SK-N-SH (cell line): Measurements from ENCODE around the gene NSD2. TPM values are rescaled to one million over a fixed set of nuclear protein-coding genes. Genes with fewer than 3 reads are reported as not detected.
"Not testable (repeated sequence)": the region's sequence is repeated elsewhere in the genome, so short reads cannot be mapped to it uniquely, and the experiment has no call there.

ENCODE experiments used
- CTCF ChIA-PET: fragments of 300-600, 350-600 bp; formaldehyde crosslinking; extraction: SDS; loops from one replicate; lab custom pipeline; 2021; lab: Yijun Ruan, JAX
- POLR2A ChIA-PET: fragments of 350-600 bp; sonication (Branson Sonifier 250); formaldehyde crosslinking; extraction: SDS; loops from one replicate; lab custom pipeline; 2020; ENCODE audit warnings: antibody characterized with exemption, inconsistent platforms; lab: Yijun Ruan, JAX
- DNase-seq: peaks from one replicate; pipeline ENCODE4 v3.0.0; 2012
- H2AFZ ChIP-seq: fragments of 200-600 bp; sonication (generic); 2 replicates; pipeline ENCODE4 v1.8.1; 2016; ENCODE audit warnings: antibody characterized with exemption, mild to moderate bottlenecking, low read depth
- H3F3A ChIP-seq: fragments of 200-600 bp; sonication (generic); replicated peaks from 2 replicates; pipeline ENCODE3; 2016; ENCODE audit warnings: antibody characterized with exemption, mild to moderate bottlenecking; ENCODE audit not compliant: insufficient read depth
- H3K27ac ChIP-seq, 2 experiments: fragments of 200-500 bp in 1 of 2; fragments of 200-600 bp in 1 of 2; sonication (Bioruptor generic) in 1 of 2; sonication (generic), shearing (Covaris generic) in 1 of 2; 2 replicates each; pipeline versions ENCODE4 v1.5.1 to v1.6.1; 2014 to 2016; ENCODE audit warnings: low read depth in 2 of 2, inconsistent platforms in 1 of 2, low read length in 1 of 2, mild to moderate bottlenecking in 1 of 2, mixed read lengths in 1 of 2
- H3K27me3 ChIP-seq: fragments of 200-600 bp; sonication (generic), shearing (Covaris generic); 2 replicates; pipeline ENCODE4 v1.6.1; 2016; ENCODE audit warnings: mixed run types; ENCODE audit not compliant: insufficient read depth
- H3K36me3 ChIP-seq, 2 experiments: fragments of 200-500 bp in 1 of 2; fragments of 200-600 bp in 1 of 2; sonication (Bioruptor generic) in 1 of 2; sonication (generic) in 1 of 2; replicated peaks in 1 of 2; 2 replicates each; pipeline versions ENCODE3 to v1.5.1; 2014 to 2016; ENCODE audit warnings: low read length in 1 of 2, mild to moderate bottlenecking in 1 of 2; ENCODE audit not compliant: insufficient read depth in 2 of 2, control insufficient read depth in 1 of 2
- H3K4me1 ChIP-seq, 2 experiments: fragments of 200-500 bp in 1 of 2; fragments of 200-600 bp in 1 of 2; sonication (Bioruptor generic) in 1 of 2; sonication (generic), shearing (Covaris generic) in 1 of 2; 2 replicates each; pipeline versions ENCODE4 v1.5.1 to v1.6.1; 2014 to 2016; ENCODE audit warnings: low read depth in 1 of 2, low read length in 1 of 2, mixed run types in 1 of 2; ENCODE audit not compliant: insufficient read depth in 2 of 2, control insufficient read depth in 1 of 2
- H3K4me2 ChIP-seq: fragments of 200-600 bp; sonication (generic), shearing (Covaris generic); 2 replicates; pipeline ENCODE4 v1.6.1; 2017; ENCODE audit warnings: mixed run types
- H3K4me3 ChIP-seq, 2 experiments: fragments of 200-500 bp in 1 of 2; fragments of 200-600 bp in 1 of 2; sonication (Bioruptor generic) in 1 of 2; sonication (generic), shearing (Covaris generic) in 1 of 2; 2 replicates each; pipeline versions ENCODE4 v1.5.1 to v1.8.1; 2014 to 2016; ENCODE audit warnings: low read depth in 2 of 2, inconsistent platforms in 1 of 2, low read length in 1 of 2, mild to moderate bottlenecking in 1 of 2, mixed read lengths in 1 of 2, moderate library complexity in 1 of 2
- H3K79me2 ChIP-seq: fragments of 200-600 bp; sonication (generic); 2 replicates; pipeline ENCODE4 v1.8.1; 2017; ENCODE audit warnings: mild to moderate bottlenecking; ENCODE audit not compliant: insufficient read depth
- H3K9ac ChIP-seq: fragments of 200-600 bp; sonication (generic); 2 replicates; pipeline ENCODE4 v1.6.1; 2017; ENCODE audit warnings: mixed run types
- H3K9me2 ChIP-seq: fragments of 200-600 bp; sonication (generic); 2 replicates; pipeline ENCODE4 v1.6.1; 2017; ENCODE audit warnings: mixed run types
- H3K9me3 ChIP-seq: fragments of 200-600 bp; sonication (generic); 2 replicates; pipeline ENCODE4 v1.6.1; 2017; ENCODE audit warnings: mixed run types, mild to moderate bottlenecking, moderate library complexity
- H4K20me1 ChIP-seq: fragments of 200-600 bp; sonication (generic); 2 replicates; pipeline ENCODE4 v1.6.1; 2017; ENCODE audit warnings: mild to moderate bottlenecking, mixed run types; ENCODE audit not compliant: insufficient read depth
- CHD2 ChIP-seq: fragments of 150-350 bp; IDR thresholded peaks from 2 replicates; pipeline ENCODE4 v1.6.1; 2018; ENCODE audit warnings: low read length; ENCODE audit not compliant: partially characterized antibody
- ELF1 ChIP-seq: IDR thresholded peaks from 2 replicates; pipeline ENCODE4 v1.4.0; 2012
- FOXJ3 ChIP-seq: sonication (generic); formaldehyde crosslinking; IDR thresholded peaks from 2 replicates; pipeline ENCODE4 v1.5.1; 2020; ENCODE audit warnings: mild to moderate bottlenecking, missing genetic modification reagents
- NRF1 ChIP-seq: IDR thresholded peaks from 2 replicates; pipeline ENCODE4 v1.6.1; 2012; ENCODE audit warnings: low read depth, mild to moderate bottlenecking, low read length
- RAD21 ChIP-seq: IDR thresholded peaks from 2 replicates; pipeline ENCODE4 v1.6.1; 2012; ENCODE audit warnings: mild to moderate bottlenecking, low read length
- TAF1 ChIP-seq: IDR thresholded peaks from 2 replicates; pipeline ENCODE4 v1.6.1; 2012; ENCODE audit warnings: low read depth, mild to moderate bottlenecking, low read length, moderate library complexity, borderline replicate concordance
- WGBS: methylation state at CpG from one replicate; pipeline ENCODE4 v1.1.6; 2017; ENCODE audit warnings: low lambda C conversion rate; 5-methylcytosine and 5-hydroxymethylcytosine counted together
- polyA plus RNA-seq, 3 experiments: library from polyadenylated mRNA; depleted of rRNA; stranded (reverse); fragments of >200 nt; gene quantifications; 2 replicates each; pipeline ENCODE4 v1.2.3, GENCODE V29; 2012
- TF ChIP-seq, protein P1 (sequence below): IDR thresholded peaks from 2 replicates; pipeline ENCODE4 v1.4.0; 2012; ENCODE audit warnings: low read depth, borderline replicate concordance

NSD2 gene
- polyA plus RNA-seq, 1 of the 3 experiments (the other 2 are of a cell fraction) = 34.2 TPM

DNA sequence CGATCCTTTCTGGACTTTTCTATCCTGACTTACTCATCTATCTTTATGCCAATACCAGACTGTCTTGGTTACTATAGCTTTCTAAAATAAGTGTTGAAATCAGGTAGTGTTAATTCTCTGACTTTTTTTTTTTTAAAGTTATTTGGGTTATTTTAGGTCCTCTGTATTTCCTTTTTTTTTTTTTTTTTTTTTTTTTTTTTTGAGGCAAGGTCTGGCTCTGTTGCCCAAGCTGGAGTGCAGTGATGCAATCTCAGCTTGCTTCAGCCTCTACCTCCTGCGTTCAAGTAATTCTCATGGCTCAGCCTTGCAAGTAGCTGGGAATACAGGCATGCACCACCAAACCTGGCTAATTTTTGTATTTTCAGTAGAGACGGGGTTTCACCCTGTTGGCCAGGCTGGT lies 140.4 kb downstream of the NSD2 start:
- TF ChIP-seq NRF1 = no peak
- TF ChIP-seq ELF1 = no peak
- TF ChIP-seq RAD21 = no peak
- TF ChIP-seq, all 33 proteins: peak for 0
- CTCF ChIA-PET = no interaction called here
- peaks cover 22% of the 10 kb centered on the region for H3K79me2 ChIP-seq

DNA sequence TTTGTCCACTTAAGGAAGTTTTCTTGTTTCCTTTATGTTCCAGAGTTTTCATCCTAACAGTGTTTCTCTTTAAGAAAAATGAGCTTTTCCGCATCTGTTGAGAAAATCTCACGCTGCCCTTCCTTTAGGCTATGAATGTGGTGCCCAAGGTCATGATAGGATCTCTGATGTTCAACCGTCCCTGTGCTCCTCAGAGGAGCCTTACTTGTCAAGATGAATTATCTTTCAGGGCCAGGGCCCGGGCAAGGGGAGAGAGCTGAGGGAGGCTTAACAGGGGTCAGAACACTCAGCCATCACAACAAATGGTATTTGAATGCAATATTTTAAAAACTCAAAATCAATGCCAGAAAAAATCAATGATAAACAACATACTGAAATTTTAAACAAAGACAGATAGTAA lies 143.8 kb downstream of the NSD2 start:
- 80% methylated on average over 4 of the region's 4 CpGs for WGBS
- POLR2A ChIA-PET = no interaction called here
- CTCF ChIA-PET = no interaction called here
- H3K9me3 ChIP-seq = no peaks in the 10 kb centered on the region
- no peaks in the 10 kb centered on the region for H4K20me1 ChIP-seq
- TF ChIP-seq FOXJ3 (CRISPR knock-in tag) (no peak), TAF1 (no peak), CHD2 (no peak)
- TF ChIP-seq, protein P1, sequence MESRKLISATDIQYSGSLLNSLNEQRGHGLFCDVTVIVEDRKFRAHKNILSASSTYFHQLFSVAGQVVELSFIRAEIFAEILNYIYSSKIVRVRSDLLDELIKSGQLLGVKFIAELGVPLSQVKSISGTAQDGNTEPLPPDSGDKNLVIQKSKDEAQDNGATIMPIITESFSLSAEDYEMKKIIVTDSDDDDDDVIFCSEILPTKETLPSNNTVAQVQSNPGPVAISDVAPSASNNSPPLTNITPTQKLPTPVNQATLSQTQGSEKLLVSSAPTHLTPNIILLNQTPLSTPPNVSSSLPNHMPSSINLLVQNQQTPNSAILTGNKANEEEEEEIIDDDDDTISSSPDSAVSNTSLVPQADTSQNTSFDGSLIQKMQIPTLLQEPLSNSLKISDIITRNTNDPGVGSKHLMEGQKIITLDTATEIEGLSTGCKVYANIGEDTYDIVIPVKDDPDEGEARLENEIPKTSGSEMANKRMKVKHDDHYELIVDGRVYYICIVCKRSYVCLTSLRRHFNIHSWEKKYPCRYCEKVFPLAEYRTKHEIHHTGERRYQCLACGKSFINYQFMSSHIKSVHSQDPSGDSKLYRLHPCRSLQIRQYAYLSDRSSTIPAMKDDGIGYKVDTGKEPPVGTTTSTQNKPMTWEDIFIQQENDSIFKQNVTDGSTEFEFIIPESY = no peak
- no peaks in the 10 kb centered on the region for H3K9me2 ChIP-seq
- 0 out of 4 replicates have a peak, but pooled peaks cover 0 to 1% of the 10 kb centered on the region in 2 experiments for H3K4me1 ChIP-seq
- H3K4me2 ChIP-seq = no peak overlapping the region
- no peak overlapping the region for H3K27ac ChIP-seq
- no peak overlapping the region for H2AFZ ChIP-seq
- H3K27me3 ChIP-seq = no peaks in the 10 kb centered on the region
- peaks cover 9% of the 10 kb centered on the region for H3F3A ChIP-seq
- no peaks in the 10 kb centered on the region for H3K36me3 ChIP-seq
- no peak overlapping the region for H3K9ac ChIP-seq
- no peak for DNase-seq
- no peaks in the 10 kb centered on the region for H3K79me2 ChIP-seq
- no peak overlapping the region for H3K4me3 ChIP-seq

More for the DNA sequence above, 140.4 kb downstream of the NSD2 start:
- no peak overlapping the region for H3K4me2 ChIP-seq
- no peak for DNase-seq
- H3K36me3 ChIP-seq = no peaks in the 10 kb centered on the region
- peaks cover 16% of the 10 kb centered on the region for H3F3A ChIP-seq
- H3K4me1 ChIP-seq = peaks cover 5 to 7% of the 10 kb centered on the region in 2 experiments; a peak in 1 of 4 replicates
- no peak overlapping the region for H2AFZ ChIP-seq
- POLR2A ChIA-PET = interaction anchor here (0.6 kb wide), 1 partner anchor 25 kb away, joined by 4 read pairs; no protein-coding TSS in a partner anchor
- H3K9ac ChIP-seq = no peak overlapping the region
- 95% methylated on average over 3 of the region's 3 CpGs for WGBS
- H3K9me2 ChIP-seq = no peaks in the 10 kb centered on the region
- H3K27me3 ChIP-seq = no peaks in the 10 kb centered on the region
- no peak overlapping the region for H3K27ac ChIP-seq
- peaks cover 14% of the 10 kb centered on the region for H4K20me1 ChIP-seq
- H3K9me3 ChIP-seq = no peaks in the 10 kb centered on the region
- no peak overlapping the region for H3K4me3 ChIP-seq

DNA sequence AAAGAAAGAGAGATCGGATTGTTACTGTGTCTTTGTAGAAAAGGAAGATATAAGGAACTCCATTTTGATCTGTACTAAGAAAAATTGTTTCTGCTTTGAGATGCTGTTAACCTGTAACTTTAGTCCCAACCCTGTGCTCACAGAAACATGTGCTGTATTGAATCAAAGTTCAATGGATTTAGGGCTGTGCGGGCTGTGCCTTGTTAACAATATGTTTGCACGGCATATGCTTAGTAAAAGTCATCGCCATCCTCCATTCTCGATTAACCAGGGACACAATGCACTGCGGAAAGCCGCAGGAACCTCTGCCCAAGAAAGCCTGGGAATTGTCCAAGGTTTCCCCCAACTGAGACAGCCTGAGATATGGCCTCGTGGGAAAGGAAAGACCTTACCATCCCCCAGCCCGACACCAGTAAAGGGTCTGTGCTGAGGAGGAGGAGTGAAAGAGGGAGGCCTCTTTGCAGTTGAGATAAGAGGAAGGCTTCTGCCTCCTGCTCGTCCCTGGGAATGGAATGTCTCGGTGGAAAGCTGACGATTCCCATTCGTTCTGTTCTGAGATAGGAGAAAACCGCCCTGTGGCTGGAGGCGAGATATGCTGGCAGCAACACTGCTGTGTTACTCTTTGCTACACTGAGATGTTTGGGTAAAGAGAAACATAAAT lies 150.3 kb downstream of the NSD2 start:
- H3K36me3 ChIP-seq, H2AFZ ChIP-seq, H3F3A ChIP-seq, POLR2A ChIA-PET, H3K4me2 ChIP-seq, H3K4me3 ChIP-seq, DNase-seq, H3K27ac ChIP-seq, H3K9me2 ChIP-seq, H3K27me3 ChIP-seq, H3K9me3 ChIP-seq, H4K20me1 ChIP-seq, H3K9ac ChIP-seq, H3K79me2 ChIP-seq, H3K4me1 ChIP-seq: not testable (repeated sequence)
- 79% methylated on average over 15 of the region's 15 CpGs for WGBS
- CTCF ChIA-PET = interaction anchor here (0.6 to 1.1 kb wide), 2 partner anchors 32 to 122 kb away, joined by 3 read pairs; no protein-coding TSS in a partner anchor
